Esophagus muscularis mucosa (tissue), 4 donors: ENCODE data around the gene PFKL. TPM values are rescaled to one million over a fixed set of nuclear protein-coding genes. Genes with fewer than 3 reads are reported as not detected.

ENCODE experiments used
- DNase-seq: peaks from one replicate; pipeline ENCODE4 v3.0.0-alpha.2; 2017; ENCODE audit errors: extremely low spot score
- H3K27ac ChIP-seq, 4 donors: fragments of 200-600 bp; sonication (generic); replicated peaks in 1 of 4; 1 replicate in 3 of 4; 2 replicates in 1 of 4; pipeline ENCODE4 v1.5.1; 2016 to 2019; ENCODE audit warnings: mild to moderate bottlenecking in 1 of 4
- H3K27me3 ChIP-seq, 4 donors: fragments of 200-600 bp; sonication (generic); one replicate each; pipeline versions ENCODE4 v1.5.1 to v1.6.0; 2016 to 2019
- H3K36me3 ChIP-seq, 4 donors: fragments of 200-600 bp; sonication (generic); one replicate each; pipeline ENCODE4 v1.5.1; 2016 to 2019
- H3K4me1 ChIP-seq, 4 donors: fragments of 200-600 bp; sonication (generic); one replicate each; pipeline ENCODE4 v1.5.1; 2016 to 2019
- H3K4me3 ChIP-seq, 4 donors: fragments of 200-600 bp; sonication (generic); 1 replicate in 2 of 4; 2 replicates in 2 of 4; pipeline ENCODE4 v1.5.1; 2016 to 2019; ENCODE audit warnings: mild to moderate bottlenecking in 4 of 4, moderate library complexity in 1 of 4
- H3K9me3 ChIP-seq, 4 donors: fragments of 200-600 bp; sonication (generic); 1 replicate in 3 of 4; 2 replicates in 1 of 4; pipeline ENCODE4 v1.5.1; 2016 to 2019
- EP300 ChIP-seq: sonication (generic); formaldehyde crosslinking; IDR thresholded peaks from one replicate; pipeline ENCODE4 v1.6.1; 2017; ENCODE audit warnings: antibody characterized with exemption
- POLR2A ChIP-seq: fragments of 450-650 bp; IDR thresholded peaks from one replicate; pipeline ENCODE4 v1.6.1; 2017; ENCODE audit warnings: antibody characterized with exemption, moderate library complexity, mild to moderate bottlenecking, low read depth
- POLR2AphosphoS5 ChIP-seq, 2 donors: sonication (generic); formaldehyde crosslinking; IDR thresholded peaks; one replicate each; pipeline ENCODE4 v1.6.1; 2017; ENCODE audit warnings: antibody characterized with exemption in 2 of 2
- WGBS: methylation state at CpG from one replicate; pipeline ENCODE4 v1.1.5; 2018; 5-methylcytosine and 5-hydroxymethylcytosine counted together
- intact Hi-C: fragments of 100-400 bp; cut with DNase I; formaldehyde crosslinking; loops from one replicate; pipeline ENCODE4 v1.15.1; 2023
- total RNA-seq, 4 donors: library from RNA; depleted of rRNA; stranded (reverse); fragments of >200 nt; gene quantifications; one replicate each; pipeline versions ENCODE4 v1.1.0 to v1.2.1, GENCODE V29; 2016
- TF ChIP-seq, protein P1 (sequence below), 3 experiments: fragments of 200-600 bp in 2 of 3; fragments of 450-650 bp in 1 of 3; sonication (generic) in 2 of 3; IDR thresholded peaks; one replicate each; pipeline ENCODE4 v1.5.1; 2017 to 2019; ENCODE audit warnings: antibody characterized with exemption in 3 of 3, mild to moderate bottlenecking in 2 of 3, moderate library complexity in 1 of 3

Gene PFKL
- total RNA-seq, 4 donors from 2014 or later, result 61.5 to 109 (median 83.4) TPM

DNA sequence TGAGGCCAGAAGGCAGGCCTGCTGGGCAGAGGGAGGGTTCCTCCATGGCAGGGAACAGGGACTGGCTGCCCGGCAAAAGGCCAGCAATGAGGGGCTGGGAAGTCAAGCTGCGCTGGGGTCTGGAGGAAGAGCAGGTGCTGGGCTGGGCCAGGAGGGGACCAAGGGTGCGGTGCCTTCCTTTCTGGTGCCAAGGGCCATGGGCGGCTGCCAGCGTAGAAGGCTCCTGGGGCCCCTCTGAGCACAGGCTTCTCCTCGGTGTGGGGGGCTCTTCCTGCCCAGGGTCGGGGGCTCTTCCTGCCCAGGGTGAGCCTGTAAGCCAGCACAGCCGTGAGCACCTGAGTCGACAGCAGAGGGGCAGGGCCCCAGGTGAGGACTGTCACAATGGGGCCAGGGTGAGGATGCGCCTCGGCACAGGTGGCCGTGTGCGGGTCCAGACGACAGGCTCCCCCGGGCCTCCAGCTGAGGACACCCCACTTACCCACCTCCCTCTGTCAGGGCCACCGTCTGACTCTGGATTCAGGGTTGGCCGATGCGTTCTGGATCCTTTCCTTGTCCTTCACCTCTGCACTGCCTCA, 27.5 kb upstream of the PFKL start:
- WGBS, result 92% methylated on average over 13 of the region's 18 CpGs
- Histone ChIP-seq H3K27ac (no peak overlapping the region), H3K4me1 (no peaks in the 10 kb centered on the region), H3K27me3 (peaks cover 0 to 32% (median 0%) of the 10 kb centered on the region in 4 donors), H3K36me3 (no peaks in the 10 kb centered on the region), H3K4me3 (no peak overlapping the region), H3K9me3 (no peaks in the 10 kb centered on the region)
- TF ChIP-seq EP300, result no peak
- no peak for TF ChIP-seq POLR2AphosphoS5 (IDR thresholded peaks at IDR 0.05)
- TF ChIP-seq, protein P1, sequence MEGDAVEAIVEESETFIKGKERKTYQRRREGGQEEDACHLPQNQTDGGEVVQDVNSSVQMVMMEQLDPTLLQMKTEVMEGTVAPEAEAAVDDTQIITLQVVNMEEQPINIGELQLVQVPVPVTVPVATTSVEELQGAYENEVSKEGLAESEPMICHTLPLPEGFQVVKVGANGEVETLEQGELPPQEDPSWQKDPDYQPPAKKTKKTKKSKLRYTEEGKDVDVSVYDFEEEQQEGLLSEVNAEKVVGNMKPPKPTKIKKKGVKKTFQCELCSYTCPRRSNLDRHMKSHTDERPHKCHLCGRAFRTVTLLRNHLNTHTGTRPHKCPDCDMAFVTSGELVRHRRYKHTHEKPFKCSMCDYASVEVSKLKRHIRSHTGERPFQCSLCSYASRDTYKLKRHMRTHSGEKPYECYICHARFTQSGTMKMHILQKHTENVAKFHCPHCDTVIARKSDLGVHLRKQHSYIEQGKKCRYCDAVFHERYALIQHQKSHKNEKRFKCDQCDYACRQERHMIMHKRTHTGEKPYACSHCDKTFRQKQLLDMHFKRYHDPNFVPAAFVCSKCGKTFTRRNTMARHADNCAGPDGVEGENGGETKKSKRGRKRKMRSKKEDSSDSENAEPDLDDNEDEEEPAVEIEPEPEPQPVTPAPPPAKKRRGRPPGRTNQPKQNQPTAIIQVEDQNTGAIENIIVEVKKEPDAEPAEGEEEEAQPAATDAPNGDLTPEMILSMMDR (IDR thresholded peaks at IDR 0.05), result no peak
- no peak for TF ChIP-seq POLR2A
- DNase-seq, result no peak
- intact Hi-C loops, result no loop called here

DNA sequence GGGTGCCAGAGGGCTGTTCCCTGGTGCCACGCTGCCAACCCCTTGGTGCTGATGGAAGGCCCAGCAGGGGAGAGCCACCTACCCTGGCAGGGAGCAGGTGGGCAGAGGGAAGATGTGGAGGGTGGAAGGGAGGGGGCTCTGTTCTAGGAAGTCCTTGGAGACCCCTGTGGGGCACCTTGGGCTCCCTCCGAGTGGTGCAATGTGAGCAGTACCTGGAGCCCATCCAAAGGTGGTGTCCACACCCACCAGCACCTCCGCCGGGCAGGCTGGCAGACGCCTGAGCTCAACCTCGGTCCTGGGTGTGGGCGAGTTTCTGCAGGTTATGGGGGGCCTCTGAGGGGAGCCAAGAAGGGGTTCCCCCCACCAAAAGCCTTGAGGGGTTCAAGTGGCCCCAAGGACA, 26.8 kb upstream of the PFKL start:
- 85% methylated on average over 7 of the region's 7 CpGs for WGBS
- peaks cover 0 to 32% (median 0%) of the 10 kb centered on the region in 4 donors for H3K27me3 ChIP-seq
- intact Hi-C loops, result no loop called here
- H3K4me1 ChIP-seq, result no peaks in the 10 kb centered on the region
- DNase-seq, result no peak
- no peaks in the 10 kb centered on the region for H3K9me3 ChIP-seq
- H3K4me3 ChIP-seq, result no peak overlapping the region
- no peaks in the 10 kb centered on the region for H3K36me3 ChIP-seq
- H3K27ac ChIP-seq, result no peak overlapping the region
- TF ChIP-seq EP300, result no peak
- TF ChIP-seq, protein P1 (IDR thresholded peaks at IDR 0.05), result no peak
- TF ChIP-seq POLR2AphosphoS5 (IDR thresholded peaks at IDR 0.05), result no peak
- TF ChIP-seq POLR2A, result no peak

DNA sequence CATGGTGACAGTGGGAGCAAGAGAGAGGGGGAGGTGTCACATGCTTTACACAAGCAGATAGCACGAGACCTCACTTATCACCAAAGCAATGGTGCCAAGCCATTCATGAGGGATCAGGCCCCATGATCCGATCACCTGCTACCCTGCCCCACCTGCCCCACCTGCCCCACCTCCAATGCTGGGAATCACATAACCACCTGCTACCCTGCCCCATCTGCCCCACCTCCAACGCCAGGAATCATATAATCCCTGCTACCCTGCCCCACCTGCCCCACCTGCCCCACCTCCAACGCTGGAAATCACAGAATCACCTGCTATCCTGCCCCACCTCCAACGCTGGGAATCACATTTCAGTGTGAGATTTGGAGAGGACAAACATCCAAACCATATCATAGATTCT, 24.8 kb upstream of the PFKL start:
- intact Hi-C loops, result no loop called here
- no peak for DNase-seq
- H3K4me3 ChIP-seq, result no peak overlapping the region

DNA sequence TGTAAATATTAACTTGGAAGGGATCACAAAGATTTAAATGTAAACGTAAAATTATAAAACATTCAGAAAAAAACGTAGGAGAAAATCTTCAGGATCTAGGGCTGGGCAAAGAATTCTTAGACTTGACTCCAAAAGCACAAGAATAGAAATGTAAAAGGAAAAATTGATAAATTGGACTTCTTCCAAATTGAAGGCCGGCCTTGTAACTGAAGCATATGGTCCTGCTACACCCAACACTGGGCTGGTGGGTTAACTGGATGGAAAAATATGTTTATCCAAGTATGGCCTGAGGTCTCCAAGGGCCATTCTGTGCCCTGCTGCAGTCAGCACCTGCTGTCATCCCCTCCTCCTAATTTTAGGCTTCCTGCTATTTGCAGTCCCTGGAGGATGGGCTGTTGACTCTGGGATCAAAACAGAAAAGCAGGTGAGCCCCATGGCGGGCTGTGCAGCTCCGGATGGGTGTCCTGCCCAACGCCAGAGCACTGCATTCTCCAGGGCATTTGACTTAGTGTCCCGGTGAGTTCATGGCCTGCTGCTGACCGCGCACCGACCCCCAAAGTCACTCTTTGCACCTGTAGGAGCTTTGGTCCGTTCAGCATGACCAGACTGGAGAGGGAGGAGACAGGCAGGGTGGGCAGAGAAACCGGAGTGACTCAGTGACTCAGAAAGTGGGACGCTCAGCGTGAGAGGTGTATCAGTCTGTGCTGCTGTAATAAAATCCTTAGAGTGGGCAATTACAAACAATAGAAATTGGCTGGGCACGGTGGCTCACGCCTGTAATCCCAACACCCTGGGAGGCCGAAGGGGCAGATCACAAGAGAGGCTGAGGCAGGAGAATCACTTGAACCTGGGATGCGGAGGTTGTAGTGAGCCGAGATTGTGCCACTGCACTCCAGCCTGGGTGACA, 20.2 kb upstream of the PFKL start:
- Histone ChIP-seq H3K36me3 (no peaks in the 10 kb centered on the region), H3K4me1 (no peaks in the 10 kb centered on the region), H3K9me3 (no peaks in the 10 kb centered on the region), H3K27ac (no peak overlapping the region), H3K27me3 (peaks cover 0 to 12% (median 0%) of the 10 kb centered on the region in 4 donors), H3K4me3 (no peak overlapping the region)
- WGBS, result 84% methylated on average over 18 of the region's 19 CpGs
- DNase-seq, result no peak
- TF ChIP-seq POLR2AphosphoS5 (IDR thresholded peaks at IDR 0.05) (no peak), EP300 (no peak), POLR2A (no peak)
- TF ChIP-seq, protein P1 (IDR thresholded peaks at IDR 0.05), result no peak
- intact Hi-C loops, result no loop called here

More for the DNA sequence above, 24.8 kb upstream of the PFKL start:
- Histone ChIP-seq H3K36me3 (no peaks in the 10 kb centered on the region), H3K27me3 (peaks cover 0 to 32% (median 0%) of the 10 kb centered on the region in 4 donors), H3K4me1 (no peaks in the 10 kb centered on the region), H3K27ac (no peak overlapping the region), H3K9me3 (no peaks in the 10 kb centered on the region)
- TF ChIP-seq EP300 (no peak), POLR2A (no peak), POLR2AphosphoS5 (IDR thresholded peaks at IDR 0.05) (no peak)
- TF ChIP-seq, protein P1 (IDR thresholded peaks at IDR 0.05), result no peak
- WGBS, result 78% methylated on average over 5 of the region's 5 CpGs
